GM12878 (cell line): ENCODE data around the gene GGNBP2. TPM values are rescaled to one million over a fixed set of nuclear protein-coding genes. Genes with fewer than 3 reads are reported as not detected.

ENCODE experiments used
- ATAC-seq: fragments of 200-7000 bp; cut with Tn5 transposase; 3 replicates; pipeline ENCODE4 v1.9.1; 2020; ENCODE audit warnings: mild to moderate bottlenecking, moderate library complexity
- BruUV-seq: library from RNA; stranded (reverse); fragments of 400-500 nt; replicated peaks from 2 replicates; lab custom pipeline; 2021; lab: Mats Ljungman, UMichigan
- CTCF ChIA-PET: fragments of 300-600 bp; sonication (Branson Sonifier 250); formaldehyde crosslinking; extraction: SDS; loops from one replicate; lab custom pipeline; 2021; ENCODE audit warnings: inconsistent platforms; lab: Yijun Ruan, JAX
- POLR2A ChIA-PET: fragments of 350-600 bp; formaldehyde crosslinking; extraction: SDS; loops from one replicate; lab custom pipeline; 2021; ENCODE audit warnings: inconsistent platforms; lab: Charles Lee
- RAD21 ChIA-PET: fragments of 300-600 bp; sonication (Branson Sonifier 250); formaldehyde crosslinking; loops from one replicate; lab custom pipeline; 2023; ENCODE audit warnings: antibody characterized with exemption; ENCODE audit not compliant: unreplicated experiment; lab: Charles Lee
- SMC1A ChIA-PET: fragments of 300-600 bp; sonication (Branson Sonifier 250); formaldehyde crosslinking; loops from one replicate; lab custom pipeline; 2023; ENCODE audit not compliant: unreplicated experiment, uncharacterized antibody; lab: Charles Lee
- DNase-seq: peaks from one replicate; pipeline ENCODE4 v3.0.0-alpha.2; 2011; ENCODE audit warnings: low read depth, low spot score
- FAIRE-seq: peaks from 3 replicates; lab custom pipeline; 2011; peaks lifted over from hg19 to GRCh38; lab: Jason Lieb, UNC
- H2AFZ ChIP-seq: 2 replicates; pipeline ENCODE4 v1.6.0; 2011; ENCODE audit warnings: low read depth, low read length, control low read depth; ENCODE audit not compliant: control insufficient read depth
- H3K27ac ChIP-seq: 2 replicates; pipeline ENCODE4 v1.5.1; 2011; ENCODE audit warnings: control low read depth; ENCODE audit not compliant: control insufficient read depth, insufficient read depth
- H3K27me3 ChIP-seq, 2 experiments: replicated peaks in 1 of 2; 2 replicates each; pipeline versions ENCODE4 v1.6.0 to v1.6.1; 2011; ENCODE audit warnings: low read length in 1 of 2; ENCODE audit not compliant: control insufficient read depth in 2 of 2, insufficient read depth in 2 of 2
- H3K36me3 ChIP-seq, 2 experiments: 2 replicates each; pipeline ENCODE4 v1.5.1; 2011; ENCODE audit warnings: low read length in 1 of 2; ENCODE audit not compliant: control insufficient read depth in 2 of 2, insufficient read depth in 2 of 2
- H3K4me1 ChIP-seq: 2 replicates; pipeline ENCODE4 v1.6.1; 2011; ENCODE audit warnings: mild to moderate bottlenecking, low read length, moderate library complexity, mixed read lengths; ENCODE audit not compliant: control insufficient read depth, insufficient read depth
- H3K4me2 ChIP-seq: 2 replicates; pipeline ENCODE4 v1.6.0; 2011; ENCODE audit warnings: control low read depth; ENCODE audit not compliant: control insufficient read depth, insufficient read depth
- H3K4me3 ChIP-seq: fragments of 200-600 bp; sonication (generic); 2 replicates; pipeline ENCODE4 v1.5.1; 2016
- H3K79me2 ChIP-seq: 2 replicates; pipeline ENCODE4 v1.6.0; 2011; ENCODE audit warnings: low read length; ENCODE audit not compliant: control insufficient read depth, insufficient read depth
- H3K9ac ChIP-seq: 2 replicates; pipeline ENCODE4 v1.8.0; 2011; ENCODE audit warnings: low read length, control low read depth, mixed read lengths; ENCODE audit not compliant: control insufficient read depth, insufficient read depth
- H3K9me3 ChIP-seq: replicated peaks from 3 replicates; pipeline ENCODE4 v1.5.1; 2011; ENCODE audit warnings: mild to moderate bottlenecking, low read length; ENCODE audit not compliant: control insufficient read depth, insufficient read depth
- H4K20me1 ChIP-seq: 2 replicates; pipeline ENCODE4 v1.6.0; 2011; ENCODE audit not compliant: control insufficient read depth, insufficient read depth
- ESRRA ChIP-seq: IDR thresholded peaks from 2 replicates; pipeline ENCODE4 v1.6.1; 2012; ENCODE audit warnings: mild to moderate bottlenecking, low read length, improper control_type of control experiment
- FOXK2 ChIP-seq: fragments of 450-650 bp; IDR thresholded peaks from 2 replicates; pipeline ENCODE4 v1.6.1; 2017; ENCODE audit warnings: mild to moderate bottlenecking, moderate library complexity
- MAX ChIP-seq: IDR thresholded peaks from 2 replicates; pipeline ENCODE4 v1.6.1; 2012; ENCODE audit warnings: low read depth, low read length, improper control_type of control experiment
- MYC ChIP-seq: IDR thresholded peaks from 2 replicates; pipeline ENCODE4 v1.6.1; 2011; ENCODE audit warnings: mild to moderate bottlenecking, low read length, moderate library complexity, inconsistent platforms; ENCODE audit not compliant: insufficient read depth, insufficient replicate concordance, insufficient read length, severe bottlenecking
- NR2F1 ChIP-seq: fragments of 450-650 bp; conservative IDR thresholded peaks from 2 replicates; pipeline ENCODE4 v1.6.1; 2017; ENCODE audit warnings: mild to moderate bottlenecking
- NRF1 ChIP-seq: conservative IDR thresholded peaks from 2 replicates; pipeline ENCODE4 v1.6.1; 2011; ENCODE audit warnings: mild to moderate bottlenecking, low read depth, low read length, improper control_type of control experiment
- SIX5 ChIP-seq: IDR thresholded peaks from 2 replicates; pipeline ENCODE4 v1.6.1; 2011; ENCODE audit warnings: mild to moderate bottlenecking, low read depth, low read length, moderate library complexity; ENCODE audit not compliant: severe bottlenecking
- SUPT20H ChIP-seq: IDR thresholded peaks from 2 replicates; pipeline ENCODE4 v1.6.1; 2011; ENCODE audit warnings: low read depth, mild to moderate bottlenecking, low read length, moderate library complexity, borderline replicate concordance; ENCODE audit not compliant: control insufficient read depth
- TARDBP ChIP-seq: IDR thresholded peaks from 2 replicates; pipeline ENCODE4 v1.6.1; 2016; ENCODE audit warnings: borderline replicate concordance
- WGBS: methylation state at CpG from one replicate; pipeline ENCODE4 v1.1.6; 2016; ENCODE audit warnings: low lambda C conversion rate; ENCODE audit not compliant: insufficient replicate concordance, insufficient coverage; ENCODE audit errors: missing lambda C conversion rate; 5-methylcytosine and 5-hydroxymethylcytosine counted together
- in situ Hi-C: fragments of 300-500 bp; cut with MboI; formaldehyde crosslinking; loops from 9 replicates; pipeline ENCODE4 v1.14.3; 2018; ENCODE audit warnings: mixed read lengths
- intact Hi-C: fragments of 100-400 bp; cut with micrococcal nuclease; formaldehyde crosslinking; loops from one replicate; pipeline ENCODE4 v1.14.2; 2022; ENCODE audit not compliant: unreplicated experiment
- polyA plus RNA-seq, 11 experiments: library from polyadenylated mRNA; depleted of rRNA in 4 of 11; unstranded in 6 of 11; stranded (reverse) in 5 of 11; fragments of >200 nt; fragmentation: Nextera tagmentation in 4 of 11; fragmentation: Illumina TruSeq in 1 of 11; extraction: Ambion mirVana in 4 of 11; extraction: Trizol in 1 of 11; gene quantifications; 1 replicate in 1 of 11; 2 replicates in 10 of 11; pipeline versions ENCODE4 v1.2.1 to v1.2.3, GENCODE V29; 2011 to 2016; ENCODE audit warnings: inconsistent platforms in 2 of 11, missing spikeins in 2 of 11, low read depth in 1 of 11
- total RNA-seq, 4 experiments: library from RNA; depleted of rRNA in 3 of 4; stranded (reverse); fragments of >200 nt in 3 of 4; fragmentation: Illumina TruSeq in 1 of 4; extraction: Trizol in 1 of 4; gene quantifications; 2 replicates each; pipeline versions ENCODE4 v1.2.1 to v1.2.3, GENCODE V29; 2013 to 2021
- TF ChIP-seq, protein P1 (sequence below): IDR thresholded peaks from 2 replicates; pipeline ENCODE4 v1.6.1; 2012; ENCODE audit warnings: improper control_type of control experiment, low read depth, low read length; ENCODE audit not compliant: insufficient replicate concordance
- TF ChIP-seq, protein P2 (sequence below): IDR thresholded peaks from 2 replicates; pipeline ENCODE4 v1.6.1; 2011; ENCODE audit warnings: borderline replicate concordance, low read depth, mild to moderate bottlenecking, moderate library complexity, mixed read lengths, low read length; ENCODE audit not compliant: insufficient read depth; ENCODE audit errors: extremely low read length

GGNBP2 gene
- total and polyA plus RNA-seq, 10 of the 15 experiments (the other 5 are each of a cell fraction or from before 2014, with no cell fraction given): 36.3 to 82.0 (median 50.0) TPM

DNA sequence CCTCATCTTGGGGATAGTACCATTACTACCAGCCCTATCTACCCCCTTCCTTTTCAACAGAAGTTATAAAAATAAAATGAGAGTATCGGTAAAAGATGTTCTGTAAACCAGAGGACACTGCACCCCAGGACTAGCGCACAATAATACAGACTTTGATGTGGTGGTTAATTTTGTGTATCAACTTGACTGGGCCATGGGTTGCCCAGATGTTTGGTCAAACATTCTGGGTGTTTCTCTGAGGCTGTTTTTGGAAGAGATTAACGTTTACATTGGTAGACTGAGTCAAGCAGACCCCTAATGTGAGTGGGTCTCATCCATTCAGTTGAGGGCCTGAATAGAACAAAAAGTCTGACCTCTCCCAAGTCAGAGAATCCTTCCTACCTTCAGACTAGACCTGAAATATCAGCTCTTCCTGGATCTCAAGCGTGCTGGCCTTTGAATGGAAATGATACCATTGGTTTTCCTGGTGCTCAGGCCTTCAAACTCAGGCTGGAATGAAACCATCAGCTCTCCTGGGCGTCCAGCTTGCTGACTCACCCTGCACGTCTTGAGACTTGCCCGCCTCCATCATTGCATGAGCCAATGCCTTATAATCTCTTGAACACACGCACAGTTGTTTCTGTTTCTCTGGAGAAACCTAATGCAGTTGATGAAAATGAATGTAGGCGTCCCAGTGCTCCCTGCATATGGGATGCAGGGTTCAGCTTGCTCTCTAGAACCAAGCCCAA lies 66.8 kb downstream of the GGNBP2 start:
- RAD21 ChIA-PET: interaction anchor here (1.1 kb wide), 1 partner anchor 9 kb away, joined by 4 read pairs; no protein-coding TSS in a partner anchor

GRCh38 chr17:36612323-36612722 lies 67.6 kb downstream of the GGNBP2 start:
- H2AFZ ChIP-seq: no peak overlapping the region
- 75% methylated on average over 3 of the region's 3 CpGs for WGBS
- TF ChIP-seq, protein P1, sequence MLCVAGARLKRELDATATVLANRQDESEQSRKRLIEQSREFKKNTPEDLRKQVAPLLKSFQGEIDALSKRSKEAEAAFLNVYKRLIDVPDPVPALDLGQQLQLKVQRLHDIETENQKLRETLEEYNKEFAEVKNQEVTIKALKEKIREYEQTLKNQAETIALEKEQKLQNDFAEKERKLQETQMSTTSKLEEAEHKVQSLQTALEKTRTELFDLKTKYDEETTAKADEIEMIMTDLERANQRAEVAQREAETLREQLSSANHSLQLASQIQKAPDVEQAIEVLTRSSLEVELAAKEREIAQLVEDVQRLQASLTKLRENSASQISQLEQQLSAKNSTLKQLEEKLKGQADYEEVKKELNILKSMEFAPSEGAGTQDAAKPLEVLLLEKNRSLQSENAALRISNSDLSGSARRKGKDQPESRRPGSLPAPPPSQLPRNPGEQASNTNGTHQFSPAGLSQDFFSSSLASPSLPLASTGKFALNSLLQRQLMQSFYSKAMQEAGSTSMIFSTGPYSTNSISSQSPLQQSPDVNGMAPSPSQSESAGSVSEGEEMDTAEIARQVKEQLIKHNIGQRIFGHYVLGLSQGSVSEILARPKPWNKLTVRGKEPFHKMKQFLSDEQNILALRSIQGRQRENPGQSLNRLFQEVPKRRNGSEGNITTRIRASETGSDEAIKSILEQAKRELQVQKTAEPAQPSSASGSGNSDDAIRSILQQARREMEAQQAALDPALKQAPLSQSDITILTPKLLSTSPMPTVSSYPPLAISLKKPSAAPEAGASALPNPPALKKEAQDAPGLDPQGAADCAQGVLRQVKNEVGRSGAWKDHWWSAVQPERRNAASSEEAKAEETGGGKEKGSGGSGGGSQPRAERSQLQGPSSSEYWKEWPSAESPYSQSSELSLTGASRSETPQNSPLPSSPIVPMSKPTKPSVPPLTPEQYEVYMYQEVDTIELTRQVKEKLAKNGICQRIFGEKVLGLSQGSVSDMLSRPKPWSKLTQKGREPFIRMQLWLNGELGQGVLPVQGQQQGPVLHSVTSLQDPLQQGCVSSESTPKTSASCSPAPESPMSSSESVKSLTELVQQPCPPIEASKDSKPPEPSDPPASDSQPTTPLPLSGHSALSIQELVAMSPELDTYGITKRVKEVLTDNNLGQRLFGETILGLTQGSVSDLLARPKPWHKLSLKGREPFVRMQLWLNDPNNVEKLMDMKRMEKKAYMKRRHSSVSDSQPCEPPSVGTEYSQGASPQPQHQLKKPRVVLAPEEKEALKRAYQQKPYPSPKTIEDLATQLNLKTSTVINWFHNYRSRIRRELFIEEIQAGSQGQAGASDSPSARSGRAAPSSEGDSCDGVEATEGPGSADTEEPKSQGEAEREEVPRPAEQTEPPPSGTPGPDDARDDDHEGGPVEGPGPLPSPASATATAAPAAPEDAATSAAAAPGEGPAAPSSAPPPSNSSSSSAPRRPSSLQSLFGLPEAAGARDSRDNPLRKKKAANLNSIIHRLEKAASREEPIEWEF: no peak
- TF ChIP-seq NR2F1 (no peak), FOXK2 (no peak), NRF1 (no peak), MAX (no peak)
- TF ChIP-seq, protein P2, sequence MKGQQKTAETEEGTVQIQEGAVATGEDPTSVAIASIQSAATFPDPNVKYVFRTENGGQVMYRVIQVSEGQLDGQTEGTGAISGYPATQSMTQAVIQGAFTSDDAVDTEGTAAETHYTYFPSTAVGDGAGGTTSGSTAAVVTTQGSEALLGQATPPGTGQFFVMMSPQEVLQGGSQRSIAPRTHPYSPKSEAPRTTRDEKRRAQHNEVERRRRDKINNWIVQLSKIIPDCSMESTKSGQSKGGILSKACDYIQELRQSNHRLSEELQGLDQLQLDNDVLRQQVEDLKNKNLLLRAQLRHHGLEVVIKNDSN: no peak

More for the DNA sequence above, 66.8 kb downstream of the GGNBP2 start:
- no peak for FAIRE-seq
- H3K4me3 ChIP-seq: no peak overlapping the region
- CTCF ChIA-PET: interaction anchor here (2.8 kb wide), 1 partner anchor 10 kb away, joined by 14 read pairs; the partner anchor contains the start of gene MRM1
- no peaks in the 10 kb centered on the region for H3K9me3 ChIP-seq
- 82% methylated on average over 9 of the region's 9 CpGs for WGBS
- H3K27ac ChIP-seq: no peak overlapping the region
- intact Hi-C loops (no loop called here), in situ Hi-C loops (loop anchor here (25.0 kb wide), 2 partner anchors 451 to 626 kb away; no protein-coding TSS in a partner anchor)
- POLR2A ChIA-PET: no interaction called here
- BruUV-seq: no TSS peak
- H2AFZ ChIP-seq: no peak overlapping the region
- no peak overlapping the region for H3K4me2 ChIP-seq
- H3K36me3 ChIP-seq: no peaks in the 10 kb centered on the region
- no peak for DNase-seq
- no peak for ATAC-seq
- TF ChIP-seq SUPT20H (no peak), SIX5 (no peak), TARDBP (no peak), MYC (no peak), ESRRA (no peak)
- SMC1A ChIA-PET: no interaction called here
- H3K79me2 ChIP-seq: no peaks in the 10 kb centered on the region
- H3K9ac ChIP-seq: no peak overlapping the region
- H4K20me1 ChIP-seq: no peaks in the 10 kb centered on the region
- H3K27me3 ChIP-seq: no peaks in the 10 kb centered on the region
- no peaks in the 10 kb centered on the region for H3K4me1 ChIP-seq

More at GRCh38 chr17:36612323-36612722, 67.6 kb downstream of the GGNBP2 start:
- SMC1A ChIA-PET: no interaction called here
- RAD21 ChIA-PET: no interaction called here
- Histone ChIP-seq H3K27ac (no peak overlapping the region), H3K79me2 (no peaks in the 10 kb centered on the region), H3K4me2 (no peak overlapping the region), H3K9ac (no peak overlapping the region), H3K9me3 (no peaks in the 10 kb centered on the region), H3K4me1 (no peaks in the 10 kb centered on the region), H3K4me3 (no peak overlapping the region), H3K27me3 (no peaks in the 10 kb centered on the region), H3K36me3 (no peaks in the 10 kb centered on the region), H4K20me1 (no peaks in the 10 kb centered on the region)
- CTCF ChIA-PET: interaction anchor here (2.8 kb wide), 1 partner anchor 11 kb away, joined by 14 read pairs; the partner anchor contains the start of gene MRM1
- POLR2A ChIA-PET: no interaction called here
- no peak for DNase-seq
- no peak for FAIRE-seq
- BruUV-seq: no TSS peak
- intact Hi-C loops: no loop called here
- in situ Hi-C loops: loop anchor here (25.0 kb wide), 2 partner anchors 450 to 625 kb away; no protein-coding TSS in a partner anchor
- ATAC-seq: no peak
